ENCODE measurements around the gene CACNA2D2. TPM values are rescaled to one million over a fixed set of nuclear protein-coding genes. Genes with fewer than 3 reads are reported as not detected.
A peak's percentile ranks its signal among the peaks of the same experiment; 100 is the strongest.

CACNA2D2 gene
- not detected in 2 replicates for total RNA-seq (2012; rRNA removed)
- 0.11 and 0.15 TPM in 2 replicates for polyA plus RNA-seq (2012; rRNA removed)
- polyA plus RNA-seq (2012; cell fraction: cytosol; rRNA removed), result 0.06 and 0.10 TPM in 2 replicates
- polyA plus RNA-seq (2012; cell fraction: nucleus; rRNA removed; ENCODE audit: low replicate concordance), result 0.26 and 0.29 TPM in 2 replicates
- percentile 1 among the genes with signal in this experiment for Bru-seq, nascent RNA
- BruChase-seq, experiment 1, labeled RNA remaining after a 6-hour chase, result percentile 3 among the genes with signal in this experiment
- BruChase-seq, experiment 2, labeled RNA remaining after a 2-hour chase, result percentile 1 among the genes with signal in this experiment
- long read RNA-seq, result 0 reads

DNA sequence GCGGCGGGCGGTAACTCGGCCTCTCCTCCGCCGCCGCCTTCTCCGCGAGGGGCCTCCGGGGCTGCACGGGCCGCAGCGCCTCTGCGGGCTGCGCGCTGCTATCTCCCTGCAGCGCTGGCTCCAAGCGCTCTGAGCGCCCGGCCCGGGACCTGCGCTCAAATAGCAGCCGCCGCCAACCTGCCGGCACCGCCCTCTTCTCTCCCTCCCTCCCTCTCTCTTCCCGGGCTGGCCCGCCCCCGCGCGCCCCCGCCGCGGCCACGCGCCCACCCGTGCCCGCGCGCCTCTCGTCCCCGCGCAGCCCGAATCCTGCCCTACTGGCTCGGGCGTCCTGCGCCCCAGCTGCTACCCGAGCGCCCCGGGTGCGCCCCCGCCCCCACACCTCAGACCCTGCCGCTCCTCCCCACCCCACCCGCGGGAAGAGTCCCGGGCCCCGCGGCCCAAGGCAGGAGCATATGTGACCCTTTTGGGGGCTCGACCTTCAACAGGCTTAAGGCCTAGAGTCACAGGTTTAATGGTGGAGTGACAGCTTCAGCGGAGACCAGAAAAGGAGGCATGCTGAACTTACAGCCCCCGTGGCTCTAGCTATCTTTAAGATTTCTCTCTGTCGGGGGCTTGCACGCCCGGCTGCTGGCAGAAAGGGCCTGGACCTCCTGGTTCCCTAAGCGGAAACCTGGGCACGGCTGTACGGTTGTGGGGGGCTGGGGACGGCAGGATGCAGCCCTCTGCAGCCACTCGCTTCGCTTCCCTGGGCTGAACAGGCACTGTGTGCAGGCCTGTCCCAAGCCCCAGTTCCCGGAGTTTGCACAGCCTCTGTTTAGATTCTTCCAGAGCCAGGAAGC is at the start of gene CACNA2D2:
CACNA2D2 (minus strand) TSS at position 131 of the 839 bp plus-strand sequence. CDS start 211 bp downstream, outside the sequence.
- Histone ChIP-seq H3K4me3 (ENCODE audit: insufficient read depth, low read depth, low read length) (no peak within 1 kb of the TSS), H3K36me3 (ENCODE audit: control insufficient read depth, insufficient read depth, low read length) (no peaks in the 10 kb centered on the region), H3K56ac (ENCODE audit: extremely low read depth, insufficient read depth, low read length) (no peak within 1 kb of the TSS), H3K4ac (ENCODE audit: low read depth, low read length) (no peak within 1 kb of the TSS), H2AK9ac (replicated peaks; ENCODE audit: low read depth, low read length, poor library complexity) (no peak within 1 kb of the TSS), H2BK20ac (ENCODE audit: low read depth, low read length) (no peak within 1 kb of the TSS), H3K27me3 (ENCODE audit: control insufficient read depth, insufficient read depth, low read length) (peaks cover 72% of the 10 kb centered on the region), H4K8ac (ENCODE audit: low read depth in 2 of 2, low read length in 2 of 2) (no peak within 1 kb of the TSS), H4K20me1 (ENCODE audit: insufficient read depth, low read length) (no peaks in the 10 kb centered on the region), H3K27ac (ENCODE audit: insufficient read depth, low read length) (no peak within 1 kb of the TSS), H3K4me1 (ENCODE audit: control insufficient read depth, insufficient read depth, low read length) (no peaks in the 10 kb centered on the region), H3K14ac (replicated peaks; ENCODE audit: low read depth, low read length) (no peak within 1 kb of the TSS), H3K9me1 (ENCODE audit: insufficient read depth, low read length) (no peaks in the 10 kb centered on the region; the same call in 1 of the 2 replicates), H2AFZ (replicated peaks; ENCODE audit: low read length, poor library complexity) (peak within 1 kb of the TSS; percentile 32), H3K4me2 (ENCODE audit: low read depth, low read length) (no peak within 1 kb of the TSS), H3K9me3 (ENCODE audit: control insufficient read depth, insufficient read depth, low read length) (no peaks in the 10 kb centered on the region), H4K91ac (ENCODE audit: insufficient read depth, low read depth, low read length) (no peak within 1 kb of the TSS), H2BK5ac (ENCODE audit: low read depth, low read length, poor library complexity, severe bottlenecking) (no peak within 1 kb of the TSS), H3K9ac (ENCODE audit: low read depth, low read length) (no peak within 1 kb of the TSS), H2BK120ac (ENCODE audit: low read depth, low read length) (no peak within 1 kb of the TSS), H2AK5ac (ENCODE audit: low read depth, low read length) (no peak within 1 kb of the TSS), H3K18ac (ENCODE audit: low read depth, low read length) (no peak within 1 kb of the TSS), H3K23ac (ENCODE audit: low read depth, low read length) (no peak within 1 kb of the TSS), H2BK15ac (ENCODE audit: low read depth, low read length) (no peak within 1 kb of the TSS), H3K79me1 (ENCODE audit: low read depth in 1 of 2, low read length in 2 of 2) (no peaks in the 10 kb centered on the region), H4K5ac (ENCODE audit: low read depth, low read length) (no peak within 1 kb of the TSS)
- in situ Hi-C loops (cut with MboI; ENCODE audit: low sequenced_read_pairs), result no loop called here
- dilution Hi-C loops (cut with HindIII; ENCODE audit: low sequenced_read_pairs, unreplicated experiment), result no loop called here
- DNase-seq (no peak), ATAC-seq (ENCODE audit: low read depth) (peak; percentile 75)
- TF ChIP-seq FOS (IDR thresholded peaks at IDR 0.05; ENCODE audit: low read depth, low read length), result no peak
- TF ChIP-seq, protein P1, sequence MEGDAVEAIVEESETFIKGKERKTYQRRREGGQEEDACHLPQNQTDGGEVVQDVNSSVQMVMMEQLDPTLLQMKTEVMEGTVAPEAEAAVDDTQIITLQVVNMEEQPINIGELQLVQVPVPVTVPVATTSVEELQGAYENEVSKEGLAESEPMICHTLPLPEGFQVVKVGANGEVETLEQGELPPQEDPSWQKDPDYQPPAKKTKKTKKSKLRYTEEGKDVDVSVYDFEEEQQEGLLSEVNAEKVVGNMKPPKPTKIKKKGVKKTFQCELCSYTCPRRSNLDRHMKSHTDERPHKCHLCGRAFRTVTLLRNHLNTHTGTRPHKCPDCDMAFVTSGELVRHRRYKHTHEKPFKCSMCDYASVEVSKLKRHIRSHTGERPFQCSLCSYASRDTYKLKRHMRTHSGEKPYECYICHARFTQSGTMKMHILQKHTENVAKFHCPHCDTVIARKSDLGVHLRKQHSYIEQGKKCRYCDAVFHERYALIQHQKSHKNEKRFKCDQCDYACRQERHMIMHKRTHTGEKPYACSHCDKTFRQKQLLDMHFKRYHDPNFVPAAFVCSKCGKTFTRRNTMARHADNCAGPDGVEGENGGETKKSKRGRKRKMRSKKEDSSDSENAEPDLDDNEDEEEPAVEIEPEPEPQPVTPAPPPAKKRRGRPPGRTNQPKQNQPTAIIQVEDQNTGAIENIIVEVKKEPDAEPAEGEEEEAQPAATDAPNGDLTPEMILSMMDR (conservative IDR thresholded peaks at IDR 0.05; ENCODE audit: low read depth, low read length), result no peak
- no peak for TF ChIP-seq RAD21 (IDR thresholded peaks at IDR 0.05; ENCODE audit: low read length)
- TF ChIP-seq, protein P2, sequence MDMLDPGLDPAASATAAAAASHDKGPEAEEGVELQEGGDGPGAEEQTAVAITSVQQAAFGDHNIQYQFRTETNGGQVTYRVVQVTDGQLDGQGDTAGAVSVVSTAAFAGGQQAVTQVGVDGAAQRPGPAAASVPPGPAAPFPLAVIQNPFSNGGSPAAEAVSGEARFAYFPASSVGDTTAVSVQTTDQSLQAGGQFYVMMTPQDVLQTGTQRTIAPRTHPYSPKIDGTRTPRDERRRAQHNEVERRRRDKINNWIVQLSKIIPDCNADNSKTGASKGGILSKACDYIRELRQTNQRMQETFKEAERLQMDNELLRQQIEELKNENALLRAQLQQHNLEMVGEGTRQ (IDR thresholded peaks at IDR 0.05; ENCODE audit: low read depth, low read length), result no peak
- intact Hi-C loops (cut with micrococcal nuclease), result no loop called here
- POLR2A ChIA-PET (ENCODE audit: unreplicated experiment), result no interaction called here
- 3% methylated on average over 21 of the region's 71 CpGs; no CpG with 5 or more reads in 1 of the 2 experiments for WGBS, 2 experiments (ENCODE audit: extremely low coverage in 2 of 2, insufficient read length in 1 of 2)
- CTCF ChIA-PET, result no interaction called here
- BruUV-seq (replicated peaks), result no TSS peak
